Astrocyte of the spinal cord (primary cell): Measurements from ENCODE around the gene SMAD2.
A peak's percentile ranks its signal among the peaks of the same experiment; 100 is the strongest.

Experiments used
- DNase-seq: peaks from one replicate; pipeline ENCODE4 v3.0.0; 2011; ENCODE audit warnings: low read depth, low spot score
- H3K4me3 ChIP-seq: 2 replicates; pipeline ENCODE4 v1.5.1; 2011; ENCODE audit warnings: low read depth, mild to moderate bottlenecking, low read length, moderate library complexity
- CTCF ChIP-seq: IDR thresholded peaks from 2 replicates; pipeline ENCODE4 v1.5.1; 2012; ENCODE audit warnings: low read depth, mild to moderate bottlenecking, low read length, inconsistent platforms
- in situ Hi-C: cut with HindIII; loops from 2 replicates; pipeline ENCODE4 v1.10.0; 2017; ENCODE audit warnings: low sequenced_read_pairs

Gene SMAD2

GRCh38 chr18:47932603-47933002 lies 2.1 kb upstream of the SMAD2 start:
- TF ChIP-seq CTCF: no peak
- no peak for DNase-seq
- no peak overlapping the region for H3K4me3 ChIP-seq
- in situ Hi-C loops: no loop called here

GRCh38 chr18:47932190-47932589 lies 1.7 kb upstream of the SMAD2 start:
- in situ Hi-C loops: no loop called here
- DNase-seq: no peak
- H3K4me3 ChIP-seq: no peak overlapping the region
- no peak for TF ChIP-seq CTCF

- no peak for TF ChIP-seq CTCF
- peak; percentile 28 for DNase-seq
- peak overlapping the region; percentile 83 for H3K4me3 ChIP-seq
- in situ Hi-C loops: no loop called here
Measured at GRCh38 chr18:47931718-47932103, 1.3 kb upstream of the SMAD2 start.

- peak overlapping the region; percentile 83 for H3K4me3 ChIP-seq
- no peak for TF ChIP-seq CTCF
- peak; percentile 98 for DNase-seq
- in situ Hi-C loops: no loop called here
Measured at GRCh38 chr18:47930931-47931717, 665 bp upstream of the SMAD2 start.

GRCh38 chr18:47929681-47930198 lies 719 bp downstream of the SMAD2 start:
- in situ Hi-C loops: no loop called here
- no peak for TF ChIP-seq CTCF
- H3K4me3 ChIP-seq: peak overlapping the region; percentile 83
- no peak for DNase-seq

- TF ChIP-seq CTCF: no peak
- H3K4me3 ChIP-seq: peak overlapping the region; percentile 83
- DNase-seq: peak; percentile 16
- in situ Hi-C loops: no loop called here
Measured at GRCh38 chr18:47928466-47928865, 2.0 kb downstream of the SMAD2 start.
